Neural crest cell (in vitro differentiated cells): ENCODE measurements around the gene IL2RG. TPM values are rescaled to one million over a fixed set of nuclear protein-coding genes. Genes with fewer than 3 reads are reported as not detected.
A peak's percentile ranks its signal among the peaks of the same experiment; 100 is the strongest.

Experiments used
- DNase-seq: peaks from one replicate; pipeline ENCODE4 v3.0.0; 2021; ENCODE audit warnings: low read depth, mixed read lengths, low spot score
- H3K27ac Mint-ChIP-seq: one replicate; pipeline ENCODE4 v1.8.0; 2021; ENCODE audit warnings: mild to moderate bottlenecking, mixed read lengths; ENCODE audit not compliant: unreplicated experiment
- H3K27me3 Mint-ChIP-seq: 2 replicates; pipeline ENCODE4 v1.8.0; 2021; ENCODE audit warnings: low read depth, mild to moderate bottlenecking, mixed read lengths
- H3K36me3 Mint-ChIP-seq: 2 replicates; pipeline ENCODE4 v1.8.0; 2021; ENCODE audit warnings: low read depth, mild to moderate bottlenecking, mixed read lengths
- H3K4me1 Mint-ChIP-seq: 2 replicates; pipeline ENCODE4 v1.8.0; 2021; ENCODE audit warnings: mixed read lengths
- H3K4me3 Mint-ChIP-seq: one replicate; pipeline ENCODE4 v1.8.0; 2021; ENCODE audit warnings: mild to moderate bottlenecking, mixed read lengths
- H3K9me3 Mint-ChIP-seq: 2 replicates; pipeline ENCODE4 v1.8.0; 2021; ENCODE audit warnings: mixed read lengths
- CTCF ChIP-seq: fragments of 200-600 bp; sonication (generic); conservative IDR thresholded peaks from 2 replicates; pipeline ENCODE4 v1.5.0; 2021; ENCODE audit warnings: antibody characterized with exemption, mild to moderate bottlenecking
- total RNA-seq: library from RNA; stranded (reverse); gene quantifications from 2 replicates; pipeline ENCODE4 v1.2.1, GENCODE V29; 2021

IL2RG gene
- total RNA-seq, 1 donor from 2014 or later: not detected

GRCh38 chrX:71107762-71108360, 3.5 kb downstream of the IL2RG start:
- no peak for TF ChIP-seq CTCF
- Mint-ChIP-seq H3K4me3 (peak overlapping the region; percentile 44), H3K9me3 (peaks cover 7% of the 10 kb centered on the region), H3K27ac (peak overlapping the region; percentile 83), H3K27me3 (no peaks in the 10 kb centered on the region), H3K4me1 (peaks cover 45% of the 10 kb centered on the region), H3K36me3 (peaks cover 2% of the 10 kb centered on the region)
- no peak for DNase-seq

GRCh38 chrX:71107245-71107644, 4.1 kb downstream of the IL2RG start:
- H3K27me3 Mint-ChIP-seq: no peaks in the 10 kb centered on the region
- peaks cover 6% of the 10 kb centered on the region for H3K9me3 Mint-ChIP-seq

GRCh38 chrX:71106427-71106826, 5.0 kb downstream of the IL2RG start, which contains the start of gene CXorf65:
Gene CXorf65, minus strand, starts transcription at chrX:71106740. Its CDS starts 184 bp downstream, at chrX:71106556.
- DNase-seq: no peak
- peaks cover 4% of the 10 kb centered on the region for H3K9me3 Mint-ChIP-seq
- no peak for TF ChIP-seq CTCF
- H3K4me3 Mint-ChIP-seq: peak within 1 kb of the TSS; percentile 44
- peaks cover 2% of the 10 kb centered on the region for H3K36me3 Mint-ChIP-seq
- no peaks in the 10 kb centered on the region for H3K27me3 Mint-ChIP-seq
- peak within 1 kb of the TSS; percentile 86 for H3K27ac Mint-ChIP-seq
- H3K4me1 Mint-ChIP-seq: peaks cover 52% of the 10 kb centered on the region

More at GRCh38 chrX:71107245-71107644, 4.1 kb downstream of the IL2RG start:
- no peak for DNase-seq
- Mint-ChIP-seq H3K36me3 (peaks cover 2% of the 10 kb centered on the region), H3K4me3 (peak overlapping the region; percentile 44), H3K4me1 (peaks cover 52% of the 10 kb centered on the region), H3K27ac (no peak overlapping the region)
- no peak for TF ChIP-seq CTCF

- peaks cover 3% of the 10 kb centered on the region for H3K27me3 Mint-ChIP-seq
- no peak overlapping the region for H3K27ac Mint-ChIP-seq
- no peak for TF ChIP-seq CTCF
- DNase-seq: no peak
- H3K4me3 Mint-ChIP-seq: no peak overlapping the region
- H3K36me3 Mint-ChIP-seq: peaks cover 2% of the 10 kb centered on the region
- peaks cover 52% of the 10 kb centered on the region for H3K4me1 Mint-ChIP-seq
- H3K9me3 Mint-ChIP-seq: peaks cover 4% of the 10 kb centered on the region
Measured at GRCh38 chrX:71105628-71106027, 5.7 kb downstream of the IL2RG start.

- Mint-ChIP-seq H3K4me1 (peaks cover 64% of the 10 kb centered on the region), H3K27me3 (peaks cover 20% of the 10 kb centered on the region), H3K36me3 (peaks cover 5% of the 10 kb centered on the region), H3K9me3 (peaks cover 4% of the 10 kb centered on the region), H3K4me3 (peak overlapping the region; percentile 82), H3K27ac (peak overlapping the region; percentile 89)
- no peak for TF ChIP-seq CTCF
- peak; percentile 31 for DNase-seq
Measured at GRCh38 chrX:71103110-71103983, 8.0 kb downstream of the IL2RG start.
